ENCODE measurements around the gene SLC6A19. TPM values are rescaled to one million over a fixed set of nuclear protein-coding genes. Genes with fewer than 3 reads are reported as not detected.

SLC6A19 gene
- polyA plus RNA-seq, 4 donors, result 56.3 to 199 (median 166) TPM

- FAIRE-seq, result no peak
- WGBS, 3 donors, result 84 to 92% (median 85%) methylated on average over 35 to 38 of the region's 38 CpGs
- H3K27ac ChIP-seq (ENCODE audit: low read depth in 1 of 3, low read length in 2 of 3), result no peak overlapping the region
- DNase-seq, result no peak
- no peaks in the 10 kb centered on the region for H3K27me3 ChIP-seq (ENCODE audit: control insufficient read depth in 3 of 3, insufficient read depth in 3 of 3, low read length in 3 of 3)
- peaks cover 0 to 5% of the 10 kb centered on the region in 2 donors for H3K9me3 ChIP-seq (ENCODE audit: control insufficient read depth in 2 of 2, insufficient read depth in 1 of 2, low read depth in 1 of 2, low read length in 1 of 2)
- H3K4me3 ChIP-seq (ENCODE audit: low read depth in 1 of 3, low read length in 3 of 3), result no peak overlapping the region
- H3K36me3 ChIP-seq (ENCODE audit: control insufficient read depth in 3 of 3, insufficient read depth in 2 of 3, low read depth in 1 of 3, low read length in 3 of 3), result peaks cover 0 to 95% (median 36%) of the 10 kb centered on the region in 3 donors
- no peaks in the 10 kb centered on the region for H3K4me1 ChIP-seq (ENCODE audit: control insufficient read depth in 3 of 3, insufficient read depth in 2 of 3, low read depth in 1 of 3, low read length in 2 of 3)
These were observed 17.8 kb downstream of the SLC6A19 start for GRCh38 chr5:1219098-1219767.

DNA sequence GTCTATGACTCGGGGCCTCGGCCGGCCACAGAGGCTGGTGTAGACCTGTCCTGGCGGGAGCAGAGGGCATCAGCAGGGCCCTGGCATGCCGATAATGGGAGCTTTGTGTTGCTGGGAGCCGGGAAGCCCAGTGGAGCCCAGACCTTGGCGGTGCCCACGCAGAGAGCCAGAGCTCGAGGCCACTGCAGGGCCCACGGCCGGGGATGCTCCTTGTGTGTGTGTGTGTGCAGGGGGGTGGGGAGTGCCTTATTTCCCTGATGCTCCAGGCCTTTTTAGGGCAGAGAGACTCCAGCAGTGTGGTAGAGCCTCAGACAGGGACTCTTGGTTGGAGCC is 18.3 kb downstream of the SLC6A19 start:
- H3K27ac ChIP-seq (ENCODE audit: low read depth in 1 of 3, low read length in 2 of 3), result no peak overlapping the region
- no peaks in the 10 kb centered on the region for H3K27me3 ChIP-seq (ENCODE audit: control insufficient read depth in 3 of 3, insufficient read depth in 3 of 3, low read length in 3 of 3)
- peaks cover 0 to 5% of the 10 kb centered on the region in 2 donors for H3K9me3 ChIP-seq (ENCODE audit: control insufficient read depth in 2 of 2, insufficient read depth in 1 of 2, low read depth in 1 of 2, low read length in 1 of 2)
- no peak for DNase-seq
- no peak overlapping the region for H3K4me3 ChIP-seq (ENCODE audit: low read depth in 1 of 3, low read length in 3 of 3)
- no peaks in the 10 kb centered on the region for H3K4me1 ChIP-seq (ENCODE audit: control insufficient read depth in 3 of 3, insufficient read depth in 2 of 3, low read depth in 1 of 3, low read length in 2 of 3)
- 85 to 90% (median 89%) methylated on average over 11 of the region's 11 CpGs for WGBS, 3 donors
- peaks cover 0 to 96% (median 35%) of the 10 kb centered on the region in 3 donors for H3K36me3 ChIP-seq (ENCODE audit: control insufficient read depth in 3 of 3, insufficient read depth in 2 of 3, low read depth in 1 of 3, low read length in 3 of 3)
- no peak for FAIRE-seq

DNA sequence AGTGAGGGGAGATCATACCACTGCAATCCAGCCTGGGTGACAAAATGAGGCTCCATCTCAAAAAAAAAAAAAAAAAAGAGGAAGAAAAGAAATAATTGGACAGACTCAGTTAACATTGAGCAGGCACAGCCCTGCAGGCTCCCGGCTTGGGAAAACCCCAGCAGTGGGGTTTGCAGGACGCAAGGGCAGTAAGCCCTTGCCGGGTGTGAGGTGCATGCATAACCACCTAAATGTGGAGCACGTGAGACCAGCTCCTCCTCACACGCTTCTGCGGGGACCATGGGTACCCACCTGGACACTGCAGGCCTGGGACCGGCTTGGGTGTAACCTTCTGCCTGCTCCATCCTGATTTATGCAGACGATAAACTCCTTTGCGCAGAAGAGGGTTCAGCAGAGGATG is 19.0 kb downstream of the SLC6A19 start:
- H3K4me1 ChIP-seq (ENCODE audit: control insufficient read depth in 3 of 3, insufficient read depth in 2 of 3, low read depth in 1 of 3, low read length in 2 of 3), result no peaks in the 10 kb centered on the region
- FAIRE-seq (no peak), DNase-seq (no peak)
- H3K9me3 ChIP-seq (ENCODE audit: control insufficient read depth in 2 of 2, insufficient read depth in 1 of 2, low read depth in 1 of 2, low read length in 1 of 2), result peaks cover 0 to 5% of the 10 kb centered on the region in 2 donors
- no peak overlapping the region for H3K27ac ChIP-seq (ENCODE audit: low read depth in 1 of 3, low read length in 2 of 3)
- no peak overlapping the region for H3K4me3 ChIP-seq (ENCODE audit: low read depth in 1 of 3, low read length in 3 of 3)
- no peaks in the 10 kb centered on the region for H3K27me3 ChIP-seq (ENCODE audit: control insufficient read depth in 3 of 3, insufficient read depth in 3 of 3, low read length in 3 of 3)
- 90 to 92% (median 92%) methylated on average over 9 of the region's 9 CpGs for WGBS, 3 donors
- H3K36me3 ChIP-seq (ENCODE audit: control insufficient read depth in 3 of 3, insufficient read depth in 2 of 3, low read depth in 1 of 3, low read length in 3 of 3), result peaks cover 0 to 95% (median 33%) of the 10 kb centered on the region in 3 donors

DNA sequence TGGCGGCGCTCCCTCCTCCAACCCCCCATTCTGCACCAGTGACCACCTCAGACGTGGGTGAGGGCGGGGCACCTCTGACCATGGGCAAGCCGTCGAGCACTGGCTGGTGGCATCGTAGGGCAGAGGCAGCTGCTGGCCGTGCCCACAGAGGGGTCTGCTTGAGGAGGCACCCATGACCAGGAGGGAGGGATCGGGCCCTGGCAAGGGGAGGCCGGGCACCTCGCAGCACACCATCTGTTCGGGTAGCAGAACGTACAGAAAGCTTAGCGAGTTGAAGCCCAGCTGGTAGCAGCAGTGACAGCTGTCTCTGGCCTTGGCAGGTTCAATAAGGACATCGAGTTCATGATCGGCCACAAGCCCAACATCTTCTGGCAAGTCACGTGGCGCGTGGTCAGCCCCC is 19.4 kb downstream of the SLC6A19 start:
- no peak for FAIRE-seq

GRCh38 chr5:1221721-1222120 is 20.3 kb downstream of the SLC6A19 start:
- Histone ChIP-seq H3K27ac (ENCODE audit: low read depth in 1 of 3, low read length in 2 of 3) (no peak overlapping the region), H3K9me3 (ENCODE audit: control insufficient read depth in 2 of 2, insufficient read depth in 1 of 2, low read depth in 1 of 2, low read length in 1 of 2) (no peaks in the 10 kb centered on the region), H3K4me1 (ENCODE audit: control insufficient read depth in 3 of 3, insufficient read depth in 2 of 3, low read depth in 1 of 3, low read length in 2 of 3) (no peaks in the 10 kb centered on the region), H3K27me3 (ENCODE audit: control insufficient read depth in 3 of 3, insufficient read depth in 3 of 3, low read length in 3 of 3) (no peaks in the 10 kb centered on the region), H3K4me3 (ENCODE audit: low read depth in 1 of 3, low read length in 3 of 3) (no peak overlapping the region), H3K36me3 (ENCODE audit: control insufficient read depth in 3 of 3, insufficient read depth in 2 of 3, low read depth in 1 of 3, low read length in 3 of 3) (peaks cover 0 to 82% (median 22%) of the 10 kb centered on the region in 3 donors)
- DNase-seq, result no peak
- 91 to 98% (median 92%) methylated on average over 9 to 10 of the region's 10 CpGs for WGBS, 3 donors
- FAIRE-seq, result no peak

More for the DNA sequence above, 19.4 kb downstream of the SLC6A19 start:
- no peak overlapping the region for H3K27ac ChIP-seq (ENCODE audit: low read depth in 1 of 3, low read length in 2 of 3)
- H3K27me3 ChIP-seq (ENCODE audit: control insufficient read depth in 3 of 3, insufficient read depth in 3 of 3, low read length in 3 of 3), result no peaks in the 10 kb centered on the region
- DNase-seq, result no peak
- H3K4me3 ChIP-seq (ENCODE audit: low read depth in 1 of 3, low read length in 3 of 3), result no peak overlapping the region
- H3K9me3 ChIP-seq (ENCODE audit: control insufficient read depth in 2 of 2, insufficient read depth in 1 of 2, low read depth in 1 of 2, low read length in 1 of 2), result peaks cover 0 to under 1% of the 10 kb centered on the region in 2 donors
- WGBS, 3 donors, result 88 to 92% (median 91%) methylated on average over 19 of the region's 19 CpGs
- H3K4me1 ChIP-seq (ENCODE audit: control insufficient read depth in 3 of 3, insufficient read depth in 2 of 3, low read depth in 1 of 3, low read length in 2 of 3), result no peaks in the 10 kb centered on the region
- H3K36me3 ChIP-seq (ENCODE audit: control insufficient read depth in 3 of 3, insufficient read depth in 2 of 3, low read depth in 1 of 3, low read length in 3 of 3), result peaks cover 0 to 91% (median 29%) of the 10 kb centered on the region in 3 donors

DNA sequence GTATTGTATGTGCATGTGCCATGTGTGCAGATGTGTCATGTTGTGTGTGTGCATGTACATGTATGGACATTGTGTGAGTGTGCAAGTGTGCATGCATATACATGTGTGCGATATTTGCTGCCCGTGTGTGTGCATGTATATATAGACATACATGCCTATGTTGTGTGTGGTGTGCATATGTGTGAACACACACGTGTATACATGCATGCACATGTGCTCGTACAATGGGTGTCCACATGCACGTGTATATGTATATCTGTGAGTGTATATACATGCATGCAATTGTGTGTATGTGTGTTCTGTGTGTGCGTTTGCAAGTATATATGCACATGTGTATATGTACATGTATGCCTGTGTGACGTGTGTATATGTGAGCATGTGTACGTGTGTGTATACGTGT is 20.8 kb downstream of the SLC6A19 start:
- no peaks in the 10 kb centered on the region for H3K9me3 ChIP-seq (ENCODE audit: control insufficient read depth in 2 of 2, insufficient read depth in 1 of 2, low read depth in 1 of 2, low read length in 1 of 2)
- WGBS, 3 donors, result 93 to 99% (median 95%) methylated on average over 9 of the region's 9 CpGs
- no peaks in the 10 kb centered on the region for H3K4me1 ChIP-seq (ENCODE audit: control insufficient read depth in 3 of 3, insufficient read depth in 2 of 3, low read depth in 1 of 3, low read length in 2 of 3)
- peaks cover 0 to 78% (median 21%) of the 10 kb centered on the region in 3 donors for H3K36me3 ChIP-seq (ENCODE audit: control insufficient read depth in 3 of 3, insufficient read depth in 2 of 3, low read depth in 1 of 3, low read length in 3 of 3)
- no peak overlapping the region for H3K4me3 ChIP-seq (ENCODE audit: low read depth in 1 of 3, low read length in 3 of 3)
- H3K27me3 ChIP-seq (ENCODE audit: control insufficient read depth in 3 of 3, insufficient read depth in 3 of 3, low read length in 3 of 3), result no peaks in the 10 kb centered on the region
- H3K27ac ChIP-seq (ENCODE audit: low read depth in 1 of 3, low read length in 2 of 3), result no peak overlapping the region
- no peak for DNase-seq
- no peak for FAIRE-seq

DNA sequence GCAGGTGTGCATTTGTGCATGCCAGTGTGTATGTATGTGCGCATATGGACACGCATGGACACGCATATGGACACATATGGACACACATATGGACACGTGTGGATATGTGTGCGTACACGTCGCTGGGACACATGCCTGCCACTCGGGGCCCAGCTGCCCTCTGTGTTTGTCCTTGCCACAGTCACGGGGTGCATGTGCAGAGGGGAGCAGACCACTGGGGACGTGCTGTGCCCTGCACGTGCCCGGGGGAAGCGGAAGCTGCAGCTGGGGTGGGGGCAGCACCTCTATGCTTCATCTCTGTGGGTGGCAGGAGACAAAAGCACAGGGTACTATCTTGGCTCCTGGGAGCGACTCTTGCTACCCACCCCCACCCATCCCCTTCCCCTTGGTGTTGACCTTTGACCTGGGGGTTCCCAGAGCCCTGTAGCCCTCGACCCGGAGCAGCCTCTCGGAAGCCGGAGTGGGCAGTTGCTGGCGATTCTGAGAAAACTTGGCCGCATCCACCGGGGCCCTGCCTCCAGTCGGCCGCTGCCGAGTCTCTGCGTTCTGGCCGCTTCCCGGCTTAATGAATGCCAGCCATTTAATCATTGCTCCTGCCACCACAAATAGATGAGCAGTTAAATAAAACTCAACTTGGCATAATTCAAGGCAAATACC is 21.4 kb downstream of the SLC6A19 start:
- no peaks in the 10 kb centered on the region for H3K27me3 ChIP-seq (ENCODE audit: control insufficient read depth in 3 of 3, insufficient read depth in 3 of 3, low read length in 3 of 3)
- peaks cover 0 to 72% (median 19%) of the 10 kb centered on the region in 3 donors for H3K36me3 ChIP-seq (ENCODE audit: control insufficient read depth in 3 of 3, insufficient read depth in 2 of 3, low read depth in 1 of 3, low read length in 3 of 3)
- FAIRE-seq (no peak), DNase-seq (no peak)
- no peaks in the 10 kb centered on the region for H3K4me1 ChIP-seq (ENCODE audit: control insufficient read depth in 3 of 3, insufficient read depth in 2 of 3, low read depth in 1 of 3, low read length in 2 of 3)
- H3K27ac ChIP-seq (ENCODE audit: low read depth in 1 of 3, low read length in 2 of 3), result no peak overlapping the region
- H3K9me3 ChIP-seq (ENCODE audit: control insufficient read depth in 2 of 2, insufficient read depth in 1 of 2, low read depth in 1 of 2, low read length in 1 of 2), result no peaks in the 10 kb centered on the region
- WGBS, 3 donors, result 83 to 89% (median 88%) methylated on average over 27 of the region's 27 CpGs
- H3K4me3 ChIP-seq (ENCODE audit: low read depth in 1 of 3, low read length in 3 of 3), result no peak overlapping the region

GRCh38 chr5:1223278-1223670 is 21.9 kb downstream of the SLC6A19 start:
- Histone ChIP-seq H3K4me1 (ENCODE audit: control insufficient read depth in 3 of 3, insufficient read depth in 2 of 3, low read depth in 1 of 3, low read length in 2 of 3) (no peaks in the 10 kb centered on the region), H3K27ac (ENCODE audit: low read depth in 1 of 3, low read length in 2 of 3) (no peak overlapping the region), H3K9me3 (ENCODE audit: control insufficient read depth in 2 of 2, insufficient read depth in 1 of 2, low read depth in 1 of 2, low read length in 1 of 2) (no peaks in the 10 kb centered on the region), H3K27me3 (ENCODE audit: control insufficient read depth in 3 of 3, insufficient read depth in 3 of 3, low read length in 3 of 3) (no peaks in the 10 kb centered on the region), H3K4me3 (ENCODE audit: low read depth in 1 of 3, low read length in 3 of 3) (no peak overlapping the region), H3K36me3 (ENCODE audit: control insufficient read depth in 3 of 3, insufficient read depth in 2 of 3, low read depth in 1 of 3, low read length in 3 of 3) (peaks cover 0 to 67% (median 15%) of the 10 kb centered on the region in 3 donors)
- DNase-seq, result no peak
- FAIRE-seq, result no peak
- WGBS, 3 donors, result 84 to 89% (median 89%) methylated on average over 12 of the region's 12 CpGs
